Mammary microvascular endothelial cell (primary cell): ENCODE measurements around the gene CNIH2. TPM values are rescaled to one million over a fixed set of nuclear protein-coding genes. Genes with fewer than 3 reads are reported as not detected.

ENCODE experiments used
- total RNA-seq: library from RNA; depleted of rRNA; stranded (reverse); fragments of >200 nt; gene quantifications from 2 replicates; pipeline ENCODE4 v1.2.3, GENCODE V29; 2015

CNIH2 gene
- total RNA-seq: not detected in 2 replicates

GRCh38 chr11:66277471-66278362 is at the start of gene CNIH2:
CNIH2 (plus strand) TSS chr11:66278175; CDS start chr11:66278457, 282 bp downstream.

GRCh38 chr11:66268244-66268951 is 9.6 kb upstream of the CNIH2 start, which contains the start of gene RAB1B:
RAB1B (plus strand) TSS chr11:66268639; CDS start chr11:66268680, 41 bp downstream.

GRCh38 chr11:66288671-66289547 is 10.9 kb downstream of the CNIH2 start, which contains the start of gene YIF1A:
YIF1A (minus strand) TSS chr11:66289143; CDS start chr11:66288985, 158 bp downstream.

GRCh38 chr11:66291706-66292542 is 13.9 kb downstream of the CNIH2 start, which contains the start of gene TMEM151A:
TMEM151A (plus strand) TSS chr11:66291894; CDS start chr11:66292014, 120 bp downstream.

GRCh38 chr11:66316849-66317251 is 38.9 kb downstream of the CNIH2 start, which contains the start of gene CD248:
CD248 (minus strand) TSS chr11:66317044; CDS start chr11:66317027, 17 bp downstream.

Other genes starting within 250 kb of the CNIH2 start
- gene GAL3ST3, start 229.0 kb upstream of the CNIH2 start, total RNA-seq: not detected in 2 replicates
- 130 and 155 TPM in 2 replicates for gene SF3B2, start 225.8 kb upstream of the CNIH2 start, total RNA-seq
- gene PACS1, start 207.9 kb upstream of the CNIH2 start, total RNA-seq: 18.0 and 19.3 TPM in 2 replicates
- gene KLC2, start 20.5 kb upstream of the CNIH2 start, total RNA-seq: 15.7 and 17.4 TPM in 2 replicates
- gene RAB1B, start 9.5 kb upstream of the CNIH2 start, total RNA-seq: 170 and 183 TPM in 2 replicates
- 108 and 132 TPM in 2 replicates for gene YIF1A, start 11.0 kb downstream of the CNIH2 start, total RNA-seq
- gene TMEM151A, start 13.7 kb downstream of the CNIH2 start, total RNA-seq: under 0.01 TPM in 1 of 2 replicates, not detected in the other
- gene CD248, start 38.9 kb downstream of the CNIH2 start, total RNA-seq: 0.07 and 0.25 TPM in 2 replicates
- 11.2 and 17.5 TPM in 2 replicates for gene RIN1, start 58.3 kb downstream of the CNIH2 start, total RNA-seq
- gene BRMS1, start 66.9 kb downstream of the CNIH2 start, total RNA-seq: 88.5 and 93.7 TPM in 2 replicates
- gene B4GAT1, start 69.5 kb downstream of the CNIH2 start, total RNA-seq: 23.2 and 23.9 TPM in 2 replicates
- 0.13 and 0.30 TPM in 2 replicates for gene SLC29A2, start 93.6 kb downstream of the CNIH2 start, total RNA-seq
- not detected in 2 replicates for gene NPAS4, start 142.9 kb downstream of the CNIH2 start, total RNA-seq
- 88.5 and 94.8 TPM in 2 replicates for gene MRPL11, start 160.7 kb downstream of the CNIH2 start, total RNA-seq
- 3.9 and 6.1 TPM in 2 replicates for gene PELI3, start 188.7 kb downstream of the CNIH2 start, total RNA-seq
- 78.1 and 88.9 TPM in 2 replicates for gene DPP3, start 202.3 kb downstream of the CNIH2 start, total RNA-seq
- 15.7 and 17.3 TPM in 2 replicates for gene BBS1, start 232.5 kb downstream of the CNIH2 start, total RNA-seq